Ishikawa (cell line): Measurements from ENCODE around the gene BTBD2.

Experiments
- CEBPB ChIP-seq: IDR thresholded peaks from 2 replicates; pipeline ENCODE4 v1.6.1; 2012
- CREB1 ChIP-seq: IDR thresholded peaks from 2 replicates; pipeline ENCODE4 v1.6.1; 2012; ENCODE audit warnings: low read depth
- EGR1 ChIP-seq: IDR thresholded peaks from 2 replicates; pipeline ENCODE4 v1.6.1; 2012
- EP300 ChIP-seq: IDR thresholded peaks from 2 replicates; pipeline ENCODE4 v1.6.1; 2012; ENCODE audit warnings: borderline replicate concordance
- FOXM1 ChIP-seq: IDR thresholded peaks from 2 replicates; pipeline ENCODE4 v1.6.1; 2012; ENCODE audit warnings: low read depth, borderline replicate concordance
- NFIC ChIP-seq: IDR thresholded peaks from 2 replicates; pipeline ENCODE4 v1.6.1; 2012
- RAD21 ChIP-seq: IDR thresholded peaks from 2 replicates; pipeline ENCODE4 v1.6.1; 2012; ENCODE audit warnings: low read depth
- TAF1 ChIP-seq: IDR thresholded peaks from 2 replicates; pipeline ENCODE4 v1.6.1; 2012; ENCODE audit warnings: low read depth, mild to moderate bottlenecking
- TCF12 ChIP-seq: IDR thresholded peaks from 2 replicates; pipeline ENCODE4 v1.6.1; 2012; ENCODE audit warnings: low read depth
- TEAD4 ChIP-seq: IDR thresholded peaks from 2 replicates; pipeline ENCODE4 v1.6.1; 2012
- USF1 ChIP-seq: IDR thresholded peaks from 2 replicates; pipeline ENCODE4 v1.6.1; 2012
- YY1 ChIP-seq: IDR thresholded peaks from 2 replicates; pipeline ENCODE4 v1.6.1; 2012; ENCODE audit warnings: low read depth
- ZBTB7A ChIP-seq: IDR thresholded peaks from 2 replicates; pipeline ENCODE4 v1.6.1; 2012; ENCODE audit warnings: low read depth
- TF ChIP-seq, protein P1 (sequence below): IDR thresholded peaks from 2 replicates; pipeline ENCODE4 v1.6.1; 2012; ENCODE audit warnings: low read depth, mild to moderate bottlenecking
- TF ChIP-seq, protein P2 (sequence below): IDR thresholded peaks from 2 replicates; pipeline ENCODE4 v1.6.1; 2012

BTBD2 gene

DNA sequence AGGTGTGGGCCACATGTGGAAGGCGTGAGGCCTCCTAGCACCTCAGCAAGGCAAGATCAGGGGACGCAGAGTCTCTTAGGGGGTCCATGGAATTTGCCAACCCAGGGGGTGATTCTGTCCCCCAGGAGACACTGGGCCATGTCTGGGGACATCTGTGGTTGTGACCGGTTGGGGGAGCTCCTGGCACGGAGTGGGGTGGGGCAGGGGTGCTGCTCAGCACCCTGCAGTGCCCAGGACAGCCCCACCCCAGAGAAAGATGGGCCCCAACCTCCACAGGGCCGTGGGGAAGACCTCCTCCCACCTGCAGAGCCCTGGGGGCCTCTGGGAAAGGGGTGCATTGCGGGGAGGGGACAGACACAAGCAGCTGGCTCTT is 31.5 kb upstream of the BTBD2 start:
- TF ChIP-seq, protein P1, sequence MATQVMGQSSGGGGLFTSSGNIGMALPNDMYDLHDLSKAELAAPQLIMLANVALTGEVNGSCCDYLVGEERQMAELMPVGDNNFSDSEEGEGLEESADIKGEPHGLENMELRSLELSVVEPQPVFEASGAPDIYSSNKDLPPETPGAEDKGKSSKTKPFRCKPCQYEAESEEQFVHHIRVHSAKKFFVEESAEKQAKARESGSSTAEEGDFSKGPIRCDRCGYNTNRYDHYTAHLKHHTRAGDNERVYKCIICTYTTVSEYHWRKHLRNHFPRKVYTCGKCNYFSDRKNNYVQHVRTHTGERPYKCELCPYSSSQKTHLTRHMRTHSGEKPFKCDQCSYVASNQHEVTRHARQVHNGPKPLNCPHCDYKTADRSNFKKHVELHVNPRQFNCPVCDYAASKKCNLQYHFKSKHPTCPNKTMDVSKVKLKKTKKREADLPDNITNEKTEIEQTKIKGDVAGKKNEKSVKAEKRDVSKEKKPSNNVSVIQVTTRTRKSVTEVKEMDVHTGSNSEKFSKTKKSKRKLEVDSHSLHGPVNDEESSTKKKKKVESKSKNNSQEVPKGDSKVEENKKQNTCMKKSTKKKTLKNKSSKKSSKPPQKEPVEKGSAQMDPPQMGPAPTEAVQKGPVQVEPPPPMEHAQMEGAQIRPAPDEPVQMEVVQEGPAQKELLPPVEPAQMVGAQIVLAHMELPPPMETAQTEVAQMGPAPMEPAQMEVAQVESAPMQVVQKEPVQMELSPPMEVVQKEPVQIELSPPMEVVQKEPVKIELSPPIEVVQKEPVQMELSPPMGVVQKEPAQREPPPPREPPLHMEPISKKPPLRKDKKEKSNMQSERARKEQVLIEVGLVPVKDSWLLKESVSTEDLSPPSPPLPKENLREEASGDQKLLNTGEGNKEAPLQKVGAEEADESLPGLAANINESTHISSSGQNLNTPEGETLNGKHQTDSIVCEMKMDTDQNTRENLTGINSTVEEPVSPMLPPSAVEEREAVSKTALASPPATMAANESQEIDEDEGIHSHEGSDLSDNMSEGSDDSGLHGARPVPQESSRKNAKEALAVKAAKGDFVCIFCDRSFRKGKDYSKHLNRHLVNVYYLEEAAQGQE, result no peak
- TF ChIP-seq USF1 (no peak), CREB1 (no peak), NFIC (no peak), TCF12 (no peak), TEAD4 (no peak), FOXM1 (no peak), EGR1 (no peak)
- TF ChIP-seq, protein P2, sequence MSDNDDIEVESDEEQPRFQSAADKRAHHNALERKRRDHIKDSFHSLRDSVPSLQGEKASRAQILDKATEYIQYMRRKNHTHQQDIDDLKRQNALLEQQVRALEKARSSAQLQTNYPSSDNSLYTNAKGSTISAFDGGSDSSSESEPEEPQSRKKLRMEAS, result no peak

DNA sequence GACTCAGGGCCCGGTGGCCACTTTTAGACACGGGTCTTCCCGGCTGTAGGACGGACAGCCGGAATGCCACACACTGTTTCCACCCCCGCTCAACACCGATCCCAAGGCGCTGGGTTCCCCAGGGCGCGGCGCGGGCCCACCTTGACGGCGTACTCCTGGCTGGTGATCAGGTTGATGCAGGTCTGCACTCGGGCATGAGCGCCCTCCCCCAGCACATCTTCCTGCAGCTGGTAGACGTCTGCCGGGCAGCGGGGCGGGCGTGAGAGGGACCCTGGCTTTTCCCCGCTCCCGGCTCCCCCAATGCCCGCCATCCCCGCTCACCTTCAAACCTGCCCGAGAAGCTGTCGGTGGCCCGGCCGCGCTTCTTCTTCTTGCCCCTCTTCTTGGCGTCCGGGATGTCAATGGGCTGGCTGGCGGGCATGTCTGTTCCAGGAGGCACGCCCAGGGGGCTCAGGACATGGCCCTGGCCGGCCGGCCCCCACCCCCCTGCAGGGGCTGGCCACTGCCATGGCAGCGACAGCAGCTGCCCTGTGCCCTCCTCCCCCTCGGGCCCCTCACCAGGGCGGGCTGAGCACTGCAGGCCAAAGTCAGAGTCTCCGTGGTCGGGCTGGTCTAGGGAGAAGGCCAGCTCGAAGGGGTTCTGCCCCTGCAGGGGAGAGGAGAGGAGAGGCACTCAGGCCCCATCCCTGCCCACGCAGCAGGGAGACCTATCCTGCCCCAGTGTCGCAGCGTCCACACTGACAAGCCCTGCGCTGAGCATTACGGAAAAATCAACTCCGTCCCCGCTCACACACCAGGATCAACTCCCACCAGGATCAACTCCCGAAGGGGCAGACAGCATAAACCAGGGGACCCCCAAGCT is 30.8 kb upstream of the BTBD2 start:
- TF ChIP-seq EP300, result no peak
- no peak for TF ChIP-seq RAD21
- no peak for TF ChIP-seq CEBPB
- no peak for TF ChIP-seq ZBTB7A
- TF ChIP-seq, protein P2, result no peak
- TF ChIP-seq NFIC, result no peak
- no peak for TF ChIP-seq TCF12
- TF ChIP-seq TAF1, result no peak
- TF ChIP-seq, protein P1, result no peak
- no peak for TF ChIP-seq YY1
- no peak for TF ChIP-seq CREB1
- TF ChIP-seq EGR1, result no peak

GRCh38 chr19:2045501-2046045 is 30.1 kb upstream of the BTBD2 start:
- TF ChIP-seq CREB1 (no peak), EGR1 (no peak), EP300 (no peak), TEAD4 (no peak), USF1 (no peak), TCF12 (no peak), TAF1 (no peak), CEBPB (no peak), RAD21 (no peak), YY1 (no peak), NFIC (no peak), FOXM1 (no peak)
- TF ChIP-seq, protein P2, result no peak
- TF ChIP-seq, protein P1, result no peak
